ENCODE data around the gene SIX4.

GRCh38 chr14:60734465-60735242 is 10.5 kb upstream of the SIX4 start, which contains the start of gene MNAT1:
- TF ChIP-seq, protein P1, sequence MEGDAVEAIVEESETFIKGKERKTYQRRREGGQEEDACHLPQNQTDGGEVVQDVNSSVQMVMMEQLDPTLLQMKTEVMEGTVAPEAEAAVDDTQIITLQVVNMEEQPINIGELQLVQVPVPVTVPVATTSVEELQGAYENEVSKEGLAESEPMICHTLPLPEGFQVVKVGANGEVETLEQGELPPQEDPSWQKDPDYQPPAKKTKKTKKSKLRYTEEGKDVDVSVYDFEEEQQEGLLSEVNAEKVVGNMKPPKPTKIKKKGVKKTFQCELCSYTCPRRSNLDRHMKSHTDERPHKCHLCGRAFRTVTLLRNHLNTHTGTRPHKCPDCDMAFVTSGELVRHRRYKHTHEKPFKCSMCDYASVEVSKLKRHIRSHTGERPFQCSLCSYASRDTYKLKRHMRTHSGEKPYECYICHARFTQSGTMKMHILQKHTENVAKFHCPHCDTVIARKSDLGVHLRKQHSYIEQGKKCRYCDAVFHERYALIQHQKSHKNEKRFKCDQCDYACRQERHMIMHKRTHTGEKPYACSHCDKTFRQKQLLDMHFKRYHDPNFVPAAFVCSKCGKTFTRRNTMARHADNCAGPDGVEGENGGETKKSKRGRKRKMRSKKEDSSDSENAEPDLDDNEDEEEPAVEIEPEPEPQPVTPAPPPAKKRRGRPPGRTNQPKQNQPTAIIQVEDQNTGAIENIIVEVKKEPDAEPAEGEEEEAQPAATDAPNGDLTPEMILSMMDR (IDR thresholded peaks at IDR 0.05), result no peak
- peak; percentile 22 for TF ChIP-seq POLR2A (IDR thresholded peaks at IDR 0.05)
